HEK293 (cell line): Measurements from ENCODE around the gene DGKB.

Experiments
- CTCF ChIA-PET: fragments of 350-600 bp; formaldehyde crosslinking; extraction: SDS; loops from one replicate; lab custom pipeline; 2021; ENCODE audit warnings: antibody characterized with exemption; lab: Yijun Ruan, JAX
- POLR2A ChIA-PET: fragments of 300-600 bp; formaldehyde crosslinking; extraction: SDS; loops from one replicate; lab custom pipeline; 2020; ENCODE audit warnings: antibody characterized with exemption, inconsistent platforms; lab: Yijun Ruan, JAX
- H3K27ac ChIP-seq: fragments of 200-500 bp; sonication (Bioruptor generic); 2 replicates; pipeline ENCODE4 v1.5.1; 2014; ENCODE audit warnings: low read depth, low read length, control low read depth, inconsistent platforms; ENCODE audit errors: extremely low read depth
- H3K36me3 ChIP-seq, 2 experiments: fragments of 200-500 bp in 1 of 2; sonication (Bioruptor generic) in 1 of 2; 1 replicate in 1 of 2; 2 replicates in 1 of 2; pipeline ENCODE4 v1.5.1; 2014 to 2017; ENCODE audit warnings: inconsistent platforms in 2 of 2, low read length in 2 of 2; ENCODE audit not compliant: control insufficient read depth in 2 of 2, insufficient read depth in 1 of 2
- H3K4me1 ChIP-seq: fragments of 200-500 bp; sonication (Bioruptor generic); 2 replicates; pipeline ENCODE4 v1.5.1; 2014; ENCODE audit warnings: mild to moderate bottlenecking, low read length, inconsistent platforms; ENCODE audit not compliant: control insufficient read depth, insufficient read depth
- H3K4me3 ChIP-seq: 2 replicates; pipeline ENCODE4 v1.5.1; 2011; ENCODE audit warnings: low read depth, mild to moderate bottlenecking, control low read depth, low read length, moderate library complexity
- H3K9me3 ChIP-seq: fragments of 200-500 bp; sonication (Bioruptor generic); 2 replicates; pipeline ENCODE4 v1.5.1; 2014; ENCODE audit warnings: low read depth, low read length, inconsistent platforms; ENCODE audit not compliant: control insufficient read depth, insufficient read depth
- ATF2 ChIP-seq: fragments of 450-650 bp; formaldehyde crosslinking; IDR thresholded peaks from 2 replicates; pipeline ENCODE4 v1.5.1; 2016; ENCODE audit warnings: missing biosample characterization, missing genetic modification characterization, low read depth
- GFI1B ChIP-seq: fragments of 450-650 bp; formaldehyde crosslinking; IDR thresholded peaks from 2 replicates; pipeline ENCODE4 v1.5.1; 2016; ENCODE audit warnings: missing biosample characterization, missing genetic modification characterization
- OVOL3 ChIP-seq: fragments of 450-650 bp; formaldehyde crosslinking; IDR thresholded peaks from 2 replicates; pipeline ENCODE4 v1.5.1; 2016; ENCODE audit warnings: missing biosample characterization, missing genetic modification characterization
- RBAK ChIP-seq: fragments of 450-650 bp; formaldehyde crosslinking; IDR thresholded peaks from 2 replicates; pipeline ENCODE4 v1.5.1; 2016; ENCODE audit warnings: missing biosample characterization, missing genetic modification characterization
- REPIN1 ChIP-seq: fragments of 450-650 bp; formaldehyde crosslinking; IDR thresholded peaks from 2 replicates; pipeline ENCODE4 v1.5.1; 2017; ENCODE audit warnings: missing biosample characterization, missing genetic modification characterization, low read depth
- ZBTB44 ChIP-seq: fragments of 450-650 bp; IDR thresholded peaks from 2 replicates; pipeline ENCODE4 v1.5.1; 2018; ENCODE audit warnings: missing biosample characterization, mild to moderate bottlenecking, missing genetic modification characterization
- ZIC2 ChIP-seq: fragments of 450-650 bp; formaldehyde crosslinking; IDR thresholded peaks from 2 replicates; pipeline ENCODE4 v1.5.1; 2016; ENCODE audit warnings: missing biosample characterization, missing genetic modification characterization
- ZNF221 ChIP-seq: fragments of 450-650 bp; formaldehyde crosslinking; IDR thresholded peaks from 2 replicates; pipeline ENCODE4 v1.5.1; 2017; ENCODE audit warnings: missing biosample characterization, missing genetic modification characterization, borderline replicate concordance
- ZNF266 ChIP-seq: fragments of 450-650 bp; formaldehyde crosslinking; IDR thresholded peaks from 2 replicates; pipeline ENCODE4 v1.5.1; 2016; ENCODE audit warnings: missing biosample characterization, missing genetic modification characterization, low read depth
- ZNF37A ChIP-seq: fragments of 450-650 bp; IDR thresholded peaks from 2 replicates; pipeline ENCODE4 v1.5.1; 2018; ENCODE audit warnings: missing biosample characterization, missing genetic modification characterization
- ZNF394 ChIP-seq: fragments of 450-650 bp; formaldehyde crosslinking; IDR thresholded peaks from 2 replicates; pipeline ENCODE4 v1.5.1; 2016; ENCODE audit warnings: missing biosample characterization, missing genetic modification characterization, mild to moderate bottlenecking, moderate library complexity, borderline replicate concordance
- ZNF433 ChIP-seq: fragments of 450-650 bp; formaldehyde crosslinking; IDR thresholded peaks from 2 replicates; pipeline ENCODE4 v1.5.1; 2016; ENCODE audit warnings: missing biosample characterization, missing genetic modification characterization, low read depth
- ZNF514 ChIP-seq: fragments of 450-650 bp; formaldehyde crosslinking; IDR thresholded peaks from 2 replicates; pipeline ENCODE4 v1.5.1; 2016; ENCODE audit warnings: missing biosample characterization, missing genetic modification characterization
- ZNF610 ChIP-seq: fragments of 450-650 bp; formaldehyde crosslinking; IDR thresholded peaks from 2 replicates; pipeline ENCODE4 v1.5.1; 2016; ENCODE audit warnings: missing biosample characterization, missing genetic modification characterization, borderline replicate concordance
- ZNF623 ChIP-seq: fragments of 450-650 bp; formaldehyde crosslinking; IDR thresholded peaks from 2 replicates; pipeline ENCODE4 v1.5.1; 2016; ENCODE audit warnings: missing biosample characterization, missing genetic modification characterization
- ZNF624 ChIP-seq: fragments of 450-650 bp; formaldehyde crosslinking; IDR thresholded peaks from 2 replicates; pipeline ENCODE4 v1.5.1; 2017; ENCODE audit warnings: missing biosample characterization, missing genetic modification characterization
- ZNF639 ChIP-seq: fragments of 450-650 bp; formaldehyde crosslinking; IDR thresholded peaks from 2 replicates; pipeline ENCODE4 v1.5.1; 2016; ENCODE audit warnings: missing biosample characterization, missing genetic modification characterization
- ZNF664 ChIP-seq: fragments of 450-650 bp; formaldehyde crosslinking; IDR thresholded peaks from 2 replicates; pipeline ENCODE4 v1.5.1; 2016; ENCODE audit warnings: missing biosample characterization, missing genetic modification characterization
- ZSCAN5A ChIP-seq: fragments of 450-650 bp; formaldehyde crosslinking; IDR thresholded peaks from 2 replicates; pipeline ENCODE4 v1.5.1; 2016; ENCODE audit warnings: missing biosample characterization, missing genetic modification characterization

DGKB gene

GRCh38 chr7:14805105-14805719 is 97.3 kb downstream of the DGKB start:
- POLR2A ChIA-PET, result no interaction called here
- CTCF ChIA-PET, result interaction anchor here (0.6 kb wide), 1 partner anchor 322 kb away, joined by 6 read pairs; no protein-coding TSS in a partner anchor
- H3K27ac ChIP-seq, result no peak overlapping the region
- no peaks in the 10 kb centered on the region for H3K4me1 ChIP-seq
- H3K9me3 ChIP-seq, result no peaks in the 10 kb centered on the region
- H3K4me3 ChIP-seq, result no peak overlapping the region
- TF ChIP-seq ATF2 (tag by site-specific recombination) (no peak), ZNF514 (tag by site-specific recombination) (no peak), GFI1B (tag by site-specific recombination) (no peak), ZNF221 (tag by site-specific recombination) (no peak), OVOL3 (tag by site-specific recombination) (no peak), RBAK (tag by site-specific recombination) (no peak), ZSCAN5A (no peak), ZNF664 (no peak)
- no peaks in the 10 kb centered on the region for H3K36me3 ChIP-seq

GRCh38 chr7:14800664-14801063 is 101.9 kb downstream of the DGKB start:
- TF ChIP-seq ZBTB44 (no peak), ZNF433 (no peak), REPIN1 (tag by site-specific recombination) (no peak), ZNF624 (tag by site-specific recombination) (no peak), ZNF394 (tag by site-specific recombination) (no peak), ZNF610 (no peak), ZNF664 (no peak), ZNF623 (tag by site-specific recombination) (no peak), ZIC2 (tag by site-specific recombination) (no peak), ZNF37A (tag by site-specific recombination) (no peak), ZNF639 (tag by site-specific recombination) (no peak), ZNF266 (tag by site-specific recombination) (no peak)
- ChIA-PET CTCF (no interaction called here), POLR2A (no interaction called here)
- Histone ChIP-seq H3K4me1 (no peaks in the 10 kb centered on the region), H3K36me3 (no peaks in the 10 kb centered on the region), H3K4me3 (no peak overlapping the region), H3K9me3 (no peaks in the 10 kb centered on the region), H3K27ac (no peak overlapping the region)
